HL-60 (cell line): Measurements from ENCODE around the gene TBX2.

Source experiments
- DNase-seq, 2 experiments: peaks; one replicate each; pipeline ENCODE4 v3.0.0-alpha.2; 2010 to 2020; ENCODE audit warnings: low read depth in 1 of 2, low spot score in 1 of 2
- H3K27ac ChIP-seq: fragments of 250-450 bp; sonication (Bioruptor Pico); replicated peaks from 2 replicates; pipeline ENCODE4 v1.5.1; 2020; ENCODE audit warnings: mild to moderate bottlenecking, moderate library complexity
- H3K27me3 ChIP-seq: fragments of 250-450 bp; sonication (Bioruptor Pico); 2 replicates; pipeline ENCODE4 v1.5.1; 2021; ENCODE audit warnings: mild to moderate bottlenecking, moderate library complexity; ENCODE audit not compliant: insufficient read depth, poor library complexity, severe bottlenecking
- H3K4me3 ChIP-seq: replicated peaks from 2 replicates; pipeline ENCODE4 v1.5.1; 2011; ENCODE audit warnings: mild to moderate bottlenecking, control low read depth, low read length; ENCODE audit not compliant: insufficient read depth
- GABPA ChIP-seq: IDR thresholded peaks from 2 replicates; pipeline ENCODE4 v1.6.1; 2012; ENCODE audit warnings: low read depth
- POLR2AphosphoS5 ChIP-seq: IDR thresholded peaks from 2 replicates; pipeline ENCODE4 v1.6.1; 2012; ENCODE audit warnings: low read depth
- SPI1 ChIP-seq: IDR thresholded peaks from 2 replicates; pipeline ENCODE4 v1.6.1; 2012; ENCODE audit warnings: low read depth, mild to moderate bottlenecking, borderline replicate concordance
- TF ChIP-seq, protein P1 (sequence below): IDR thresholded peaks from one replicate; pipeline ENCODE4 v1.5.1; 2011; ENCODE audit warnings: low read length, control low read depth, inconsistent platforms; ENCODE audit not compliant: insufficient read depth
- TF ChIP-seq, protein P2 (sequence below): IDR thresholded peaks from 2 replicates; pipeline ENCODE4 v1.6.1; 2012; ENCODE audit warnings: low read depth; ENCODE audit not compliant: insufficient replicate concordance

TBX2 gene

DNA sequence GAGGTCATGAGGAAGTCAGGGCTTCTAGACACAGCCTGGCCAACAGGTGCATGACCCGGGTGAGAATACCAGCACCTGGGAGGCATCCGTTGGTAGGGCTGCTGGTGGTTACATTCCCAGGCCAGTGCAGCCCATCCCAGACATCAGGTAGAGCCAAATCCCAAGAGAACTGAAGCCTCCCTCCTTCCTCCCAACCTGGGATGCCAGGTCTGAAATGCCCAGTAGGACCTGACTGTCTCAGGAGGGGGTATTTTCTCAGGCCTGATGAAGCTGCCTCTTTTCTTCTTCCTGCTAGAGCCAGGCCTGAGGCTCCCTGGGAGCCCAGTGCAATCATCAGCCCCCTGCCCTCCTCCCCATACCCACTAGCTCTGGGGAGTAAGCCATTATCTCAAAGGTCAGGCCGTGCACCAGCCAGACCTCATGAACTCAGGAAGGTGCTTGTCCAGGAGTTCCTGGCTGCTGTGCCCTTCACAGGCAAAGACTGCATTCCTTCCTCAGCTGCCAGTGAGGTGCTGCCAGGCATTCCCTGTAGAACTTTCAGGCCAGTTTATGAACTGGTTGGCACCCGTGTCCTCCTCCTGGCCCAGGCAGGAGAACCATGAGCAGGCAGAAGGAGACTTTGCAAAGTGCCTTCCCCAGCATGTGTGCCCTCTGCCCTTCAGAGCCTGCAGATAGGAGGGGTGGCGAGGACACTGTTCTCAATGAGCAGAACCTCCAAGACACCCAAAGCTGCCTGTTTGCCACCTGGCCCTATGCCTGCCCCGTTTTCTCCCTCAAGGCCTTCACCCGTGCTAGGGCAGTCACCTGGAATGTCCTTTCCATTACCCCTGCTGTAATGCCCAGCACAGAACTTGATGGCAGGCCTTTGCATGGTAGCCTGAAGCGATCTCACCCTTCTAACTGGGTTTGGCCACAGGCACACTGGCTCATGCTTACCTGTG is 7.6 kb downstream of the TBX2 start:
- peaks cover 86% of the 10 kb centered on the region for H3K27me3 ChIP-seq
- DNase-seq = no peak

DNA sequence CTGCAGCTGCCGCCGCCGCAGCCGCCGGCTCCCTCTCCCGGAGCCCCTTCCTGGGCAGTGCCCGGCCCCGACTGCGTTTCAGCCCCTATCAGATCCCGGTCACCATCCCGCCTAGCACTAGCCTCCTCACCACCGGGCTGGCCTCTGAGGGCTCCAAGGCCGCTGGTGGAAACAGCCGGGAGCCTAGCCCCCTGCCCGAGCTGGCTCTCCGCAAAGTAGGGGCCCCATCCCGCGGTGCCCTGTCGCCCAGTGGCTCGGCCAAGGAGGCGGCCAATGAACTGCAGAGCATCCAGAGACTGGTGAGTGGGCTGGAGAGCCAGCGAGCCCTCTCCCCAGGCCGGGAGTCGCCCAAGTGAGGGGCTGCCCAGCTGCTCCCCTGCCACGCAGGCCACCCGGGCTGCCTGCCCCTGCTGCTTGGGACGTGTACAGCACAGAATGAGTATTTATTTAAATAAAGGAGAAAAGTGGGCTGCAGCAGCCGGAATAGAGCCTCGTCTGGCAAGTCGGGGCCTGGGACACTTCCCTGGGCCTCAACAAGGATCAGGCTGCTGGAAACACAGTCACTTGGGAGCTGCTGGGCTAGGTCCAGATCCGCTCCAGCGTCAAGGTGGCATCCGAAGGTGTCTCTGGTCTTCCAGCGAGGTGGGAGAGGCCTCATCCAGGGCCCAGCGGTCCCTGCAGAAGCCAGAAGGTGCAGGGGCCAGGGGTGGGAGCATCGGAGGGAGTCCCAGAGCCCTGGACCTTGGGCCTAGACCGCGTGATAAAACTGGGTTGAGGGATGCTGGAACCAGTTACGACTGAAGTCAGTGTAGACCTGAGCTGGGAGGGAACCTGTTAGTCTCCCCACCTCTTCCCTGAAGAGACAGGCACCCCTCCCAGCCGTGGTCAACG is 8.8 kb downstream of the TBX2 start:
- H3K27ac ChIP-seq = no peak overlapping the region
- H3K4me3 ChIP-seq = no peak overlapping the region

More for the DNA sequence above, 7.6 kb downstream of the TBX2 start:
- Histone ChIP-seq H3K27ac (no peak overlapping the region), H3K4me3 (no peak overlapping the region)
- TF ChIP-seq SPI1 (no peak), POLR2AphosphoS5 (no peak)

DNA sequence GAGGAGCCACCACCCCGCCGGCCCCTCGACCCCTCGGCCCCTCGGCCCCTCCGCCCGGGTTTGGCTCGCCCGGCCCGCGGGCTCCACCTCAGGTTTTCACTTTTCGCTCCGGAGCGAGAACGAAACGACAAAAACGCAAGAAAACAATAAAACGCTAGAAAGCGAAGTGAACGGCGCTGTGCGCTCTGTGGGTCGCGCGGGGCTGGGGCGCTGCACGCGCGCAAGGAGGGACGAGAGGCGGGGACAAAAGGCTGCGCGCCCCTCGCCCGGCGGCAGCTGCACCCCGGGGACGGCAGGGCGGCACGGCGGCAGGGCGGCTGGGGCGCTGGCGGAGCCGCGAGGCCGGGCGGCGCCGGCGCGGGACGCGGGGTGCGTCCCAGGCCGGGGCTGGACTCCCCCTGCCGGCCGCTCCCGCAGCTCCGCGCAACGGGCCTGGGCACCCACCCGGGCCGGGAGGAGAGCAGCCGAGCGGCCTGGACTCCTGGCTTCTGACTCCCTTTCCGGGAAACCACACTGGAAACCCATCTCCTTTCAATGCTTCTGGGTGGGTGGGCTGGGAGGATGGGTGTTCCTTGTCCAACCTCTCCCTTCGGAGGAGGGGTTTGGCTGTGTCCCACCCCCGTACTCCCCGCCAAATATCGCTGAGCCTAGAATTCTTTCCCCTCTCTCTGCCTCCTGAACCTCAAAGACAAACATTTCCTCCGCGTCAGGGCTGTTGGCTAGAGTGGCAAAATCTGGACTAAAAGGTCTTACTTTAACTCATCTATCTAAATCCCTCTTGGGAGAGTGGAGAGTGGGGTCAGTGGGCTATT is 9.9 kb downstream of the TBX2 start:
- Histone ChIP-seq H3K27ac (no peak overlapping the region), H3K4me3 (peak overlapping the region; percentile 36), H3K27me3 (peaks cover 75% of the 10 kb centered on the region)
- DNase-seq = peak in 1 of 2 experiments; percentile 31
- TF ChIP-seq, protein P1, sequence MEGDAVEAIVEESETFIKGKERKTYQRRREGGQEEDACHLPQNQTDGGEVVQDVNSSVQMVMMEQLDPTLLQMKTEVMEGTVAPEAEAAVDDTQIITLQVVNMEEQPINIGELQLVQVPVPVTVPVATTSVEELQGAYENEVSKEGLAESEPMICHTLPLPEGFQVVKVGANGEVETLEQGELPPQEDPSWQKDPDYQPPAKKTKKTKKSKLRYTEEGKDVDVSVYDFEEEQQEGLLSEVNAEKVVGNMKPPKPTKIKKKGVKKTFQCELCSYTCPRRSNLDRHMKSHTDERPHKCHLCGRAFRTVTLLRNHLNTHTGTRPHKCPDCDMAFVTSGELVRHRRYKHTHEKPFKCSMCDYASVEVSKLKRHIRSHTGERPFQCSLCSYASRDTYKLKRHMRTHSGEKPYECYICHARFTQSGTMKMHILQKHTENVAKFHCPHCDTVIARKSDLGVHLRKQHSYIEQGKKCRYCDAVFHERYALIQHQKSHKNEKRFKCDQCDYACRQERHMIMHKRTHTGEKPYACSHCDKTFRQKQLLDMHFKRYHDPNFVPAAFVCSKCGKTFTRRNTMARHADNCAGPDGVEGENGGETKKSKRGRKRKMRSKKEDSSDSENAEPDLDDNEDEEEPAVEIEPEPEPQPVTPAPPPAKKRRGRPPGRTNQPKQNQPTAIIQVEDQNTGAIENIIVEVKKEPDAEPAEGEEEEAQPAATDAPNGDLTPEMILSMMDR = no peak
- no peak for TF ChIP-seq POLR2AphosphoS5
- TF ChIP-seq GABPA = no peak
- TF ChIP-seq, protein P2, sequence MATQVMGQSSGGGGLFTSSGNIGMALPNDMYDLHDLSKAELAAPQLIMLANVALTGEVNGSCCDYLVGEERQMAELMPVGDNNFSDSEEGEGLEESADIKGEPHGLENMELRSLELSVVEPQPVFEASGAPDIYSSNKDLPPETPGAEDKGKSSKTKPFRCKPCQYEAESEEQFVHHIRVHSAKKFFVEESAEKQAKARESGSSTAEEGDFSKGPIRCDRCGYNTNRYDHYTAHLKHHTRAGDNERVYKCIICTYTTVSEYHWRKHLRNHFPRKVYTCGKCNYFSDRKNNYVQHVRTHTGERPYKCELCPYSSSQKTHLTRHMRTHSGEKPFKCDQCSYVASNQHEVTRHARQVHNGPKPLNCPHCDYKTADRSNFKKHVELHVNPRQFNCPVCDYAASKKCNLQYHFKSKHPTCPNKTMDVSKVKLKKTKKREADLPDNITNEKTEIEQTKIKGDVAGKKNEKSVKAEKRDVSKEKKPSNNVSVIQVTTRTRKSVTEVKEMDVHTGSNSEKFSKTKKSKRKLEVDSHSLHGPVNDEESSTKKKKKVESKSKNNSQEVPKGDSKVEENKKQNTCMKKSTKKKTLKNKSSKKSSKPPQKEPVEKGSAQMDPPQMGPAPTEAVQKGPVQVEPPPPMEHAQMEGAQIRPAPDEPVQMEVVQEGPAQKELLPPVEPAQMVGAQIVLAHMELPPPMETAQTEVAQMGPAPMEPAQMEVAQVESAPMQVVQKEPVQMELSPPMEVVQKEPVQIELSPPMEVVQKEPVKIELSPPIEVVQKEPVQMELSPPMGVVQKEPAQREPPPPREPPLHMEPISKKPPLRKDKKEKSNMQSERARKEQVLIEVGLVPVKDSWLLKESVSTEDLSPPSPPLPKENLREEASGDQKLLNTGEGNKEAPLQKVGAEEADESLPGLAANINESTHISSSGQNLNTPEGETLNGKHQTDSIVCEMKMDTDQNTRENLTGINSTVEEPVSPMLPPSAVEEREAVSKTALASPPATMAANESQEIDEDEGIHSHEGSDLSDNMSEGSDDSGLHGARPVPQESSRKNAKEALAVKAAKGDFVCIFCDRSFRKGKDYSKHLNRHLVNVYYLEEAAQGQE = no peak
- TF ChIP-seq SPI1 = no peak

More for the DNA sequence above, 8.8 kb downstream of the TBX2 start:
- H3K27me3 ChIP-seq = peaks cover 86% of the 10 kb centered on the region
- no peak for DNase-seq
- TF ChIP-seq, protein P2 = no peak
- TF ChIP-seq, protein P1 = no peak
- TF ChIP-seq SPI1 = no peak
- TF ChIP-seq GABPA = no peak
- no peak for TF ChIP-seq POLR2AphosphoS5
